ENCODE data around the gene LAMTOR5. TPM values are rescaled to one million over a fixed set of nuclear protein-coding genes. Genes with fewer than 3 reads are reported as not detected.

Gene LAMTOR5
- total and polyA plus RNA-seq, 10 of the 15 experiments (the other 5 are each of a cell fraction or from before 2014, with no cell fraction given) = 64.1 to 613 (median 315) TPM

DNA sequence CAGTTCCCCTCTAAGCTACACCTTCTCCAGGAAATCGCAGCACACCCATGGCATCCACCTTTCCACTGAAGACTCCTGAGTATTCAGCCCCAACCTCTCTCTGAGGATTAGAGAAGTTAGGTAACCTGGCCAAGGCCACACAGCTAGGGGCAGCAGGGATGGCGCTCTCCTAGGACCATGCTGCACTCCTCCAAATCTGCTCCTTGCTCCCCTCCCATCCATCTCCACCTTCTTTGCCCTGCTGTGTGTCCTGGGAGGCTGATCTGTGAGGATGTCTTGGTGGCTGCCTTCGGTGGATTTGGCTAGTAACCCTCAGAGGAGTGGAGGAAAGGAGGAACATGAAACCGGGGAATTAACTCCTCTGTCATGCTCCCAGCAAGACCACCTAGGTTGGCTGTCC lies 23.4 kb upstream of the LAMTOR5 start:
- ChIA-PET RAD21 (ENCODE audit: unreplicated experiment) (interaction anchor here (1.9 kb wide), 1 partner anchor 15 kb away, joined by 4 read pairs; no protein-coding TSS in a partner anchor), CTCF (interaction anchor here (0.6 to 3.0 kb wide), 6 partner anchors 8 to 234 kb away, joined by 3 to 11 read pairs (median 3); no protein-coding TSS in a partner anchor), SMC1A (ENCODE audit: uncharacterized antibody, unreplicated experiment) (interaction anchor here (1.0 to 1.2 kb wide), 2 partner anchors 10 to 23 kb away, joined by 4 read pairs; partner anchors contain the start of gene LAMTOR5), POLR2A (no interaction called here)
- H3K79me2 ChIP-seq (ENCODE audit: control insufficient read depth, insufficient read depth, low read length) = no peaks in the 10 kb centered on the region
- no peak for TF ChIP-seq YBX1 (IDR thresholded peaks at IDR 0.05)
- TF ChIP-seq TBL1XR1 (IDR thresholded peaks at IDR 0.05; ENCODE audit: low read depth, low read length) = no peak
- no peak for TF ChIP-seq NBN (IDR thresholded peaks at IDR 0.05)
- no peak for TF ChIP-seq POLR2A (IDR thresholded peaks at IDR 0.05; ENCODE audit: low read depth, low read length)
- no peak for TF ChIP-seq EGR1 (IDR thresholded peaks at IDR 0.05; ENCODE audit: borderline replicate concordance in 1 of 2, low read depth in 2 of 2, low read length in 2 of 2)
- TF ChIP-seq CBFB (IDR thresholded peaks at IDR 0.05; ENCODE audit: low read depth) = no peak
- TF ChIP-seq, protein P1, sequence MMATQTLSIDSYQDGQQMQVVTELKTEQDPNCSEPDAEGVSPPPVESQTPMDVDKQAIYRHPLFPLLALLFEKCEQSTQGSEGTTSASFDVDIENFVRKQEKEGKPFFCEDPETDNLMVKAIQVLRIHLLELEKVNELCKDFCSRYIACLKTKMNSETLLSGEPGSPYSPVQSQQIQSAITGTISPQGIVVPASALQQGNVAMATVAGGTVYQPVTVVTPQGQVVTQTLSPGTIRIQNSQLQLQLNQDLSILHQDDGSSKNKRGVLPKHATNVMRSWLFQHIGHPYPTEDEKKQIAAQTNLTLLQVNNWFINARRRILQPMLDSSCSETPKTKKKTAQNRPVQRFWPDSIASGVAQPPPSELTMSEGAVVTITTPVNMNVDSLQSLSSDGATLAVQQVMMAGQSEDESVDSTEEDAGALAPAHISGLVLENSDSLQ (IDR thresholded peaks at IDR 0.05) = no peak
- TF ChIP-seq, protein P2, sequence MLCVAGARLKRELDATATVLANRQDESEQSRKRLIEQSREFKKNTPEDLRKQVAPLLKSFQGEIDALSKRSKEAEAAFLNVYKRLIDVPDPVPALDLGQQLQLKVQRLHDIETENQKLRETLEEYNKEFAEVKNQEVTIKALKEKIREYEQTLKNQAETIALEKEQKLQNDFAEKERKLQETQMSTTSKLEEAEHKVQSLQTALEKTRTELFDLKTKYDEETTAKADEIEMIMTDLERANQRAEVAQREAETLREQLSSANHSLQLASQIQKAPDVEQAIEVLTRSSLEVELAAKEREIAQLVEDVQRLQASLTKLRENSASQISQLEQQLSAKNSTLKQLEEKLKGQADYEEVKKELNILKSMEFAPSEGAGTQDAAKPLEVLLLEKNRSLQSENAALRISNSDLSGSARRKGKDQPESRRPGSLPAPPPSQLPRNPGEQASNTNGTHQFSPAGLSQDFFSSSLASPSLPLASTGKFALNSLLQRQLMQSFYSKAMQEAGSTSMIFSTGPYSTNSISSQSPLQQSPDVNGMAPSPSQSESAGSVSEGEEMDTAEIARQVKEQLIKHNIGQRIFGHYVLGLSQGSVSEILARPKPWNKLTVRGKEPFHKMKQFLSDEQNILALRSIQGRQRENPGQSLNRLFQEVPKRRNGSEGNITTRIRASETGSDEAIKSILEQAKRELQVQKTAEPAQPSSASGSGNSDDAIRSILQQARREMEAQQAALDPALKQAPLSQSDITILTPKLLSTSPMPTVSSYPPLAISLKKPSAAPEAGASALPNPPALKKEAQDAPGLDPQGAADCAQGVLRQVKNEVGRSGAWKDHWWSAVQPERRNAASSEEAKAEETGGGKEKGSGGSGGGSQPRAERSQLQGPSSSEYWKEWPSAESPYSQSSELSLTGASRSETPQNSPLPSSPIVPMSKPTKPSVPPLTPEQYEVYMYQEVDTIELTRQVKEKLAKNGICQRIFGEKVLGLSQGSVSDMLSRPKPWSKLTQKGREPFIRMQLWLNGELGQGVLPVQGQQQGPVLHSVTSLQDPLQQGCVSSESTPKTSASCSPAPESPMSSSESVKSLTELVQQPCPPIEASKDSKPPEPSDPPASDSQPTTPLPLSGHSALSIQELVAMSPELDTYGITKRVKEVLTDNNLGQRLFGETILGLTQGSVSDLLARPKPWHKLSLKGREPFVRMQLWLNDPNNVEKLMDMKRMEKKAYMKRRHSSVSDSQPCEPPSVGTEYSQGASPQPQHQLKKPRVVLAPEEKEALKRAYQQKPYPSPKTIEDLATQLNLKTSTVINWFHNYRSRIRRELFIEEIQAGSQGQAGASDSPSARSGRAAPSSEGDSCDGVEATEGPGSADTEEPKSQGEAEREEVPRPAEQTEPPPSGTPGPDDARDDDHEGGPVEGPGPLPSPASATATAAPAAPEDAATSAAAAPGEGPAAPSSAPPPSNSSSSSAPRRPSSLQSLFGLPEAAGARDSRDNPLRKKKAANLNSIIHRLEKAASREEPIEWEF (IDR thresholded peaks at IDR 0.05; ENCODE audit: insufficient replicate concordance, low read depth, low read length) = no peak
- FAIRE-seq (no peak), DNase-seq (ENCODE audit: low read depth, low spot score) (no peak), ATAC-seq (no peak)
- BruUV-seq (replicated peaks) = no TSS peak
- no peaks in the 10 kb centered on the region for H3K9me3 ChIP-seq (replicated peaks; ENCODE audit: control insufficient read depth, insufficient read depth, low read length)
- peaks cover 0 to 3% of the 10 kb centered on the region in 2 experiments; a peak in 3 of 4 replicates for H3K27me3 ChIP-seq (replicated peaks in 1 of 2; ENCODE audit: control insufficient read depth in 2 of 2, insufficient read depth in 2 of 2, low read length in 1 of 2)
- intact Hi-C loops (cut with micrococcal nuclease; ENCODE audit: unreplicated experiment) = no loop called here
- no peak overlapping the region for H3K27ac ChIP-seq (ENCODE audit: control insufficient read depth, insufficient read depth)
- H3K4me3 ChIP-seq = no peak overlapping the region
- H3K4me2 ChIP-seq (ENCODE audit: control insufficient read depth, insufficient read depth) = no peak overlapping the region
- H2AFZ ChIP-seq (ENCODE audit: control insufficient read depth, low read depth, low read length) = no peak overlapping the region
- H4K20me1 ChIP-seq (ENCODE audit: control insufficient read depth, insufficient read depth) = no peaks in the 10 kb centered on the region
- 28% methylated on average over 4 of the region's 4 CpGs for WGBS (ENCODE audit: insufficient coverage, insufficient replicate concordance, low lambda C conversion rate, missing lambda C conversion rate)
- no peaks in the 10 kb centered on the region for H3K36me3 ChIP-seq (ENCODE audit: control insufficient read depth in 2 of 2, insufficient read depth in 2 of 2, low read length in 1 of 2)
- H3K4me1 ChIP-seq (ENCODE audit: control insufficient read depth, insufficient read depth, low read length) = no peaks in the 10 kb centered on the region
- in situ Hi-C loops (cut with MboI) = no loop called here
- H3K9ac ChIP-seq (ENCODE audit: control insufficient read depth, insufficient read depth, low read length) = no peak overlapping the region
